ENCODE data around the gene ALDH1B1. TPM values are rescaled to one million over a fixed set of nuclear protein-coding genes. Genes with fewer than 3 reads are reported as not detected.

ALDH1B1 gene
- total RNA-seq = 13.5 TPM

DNA sequence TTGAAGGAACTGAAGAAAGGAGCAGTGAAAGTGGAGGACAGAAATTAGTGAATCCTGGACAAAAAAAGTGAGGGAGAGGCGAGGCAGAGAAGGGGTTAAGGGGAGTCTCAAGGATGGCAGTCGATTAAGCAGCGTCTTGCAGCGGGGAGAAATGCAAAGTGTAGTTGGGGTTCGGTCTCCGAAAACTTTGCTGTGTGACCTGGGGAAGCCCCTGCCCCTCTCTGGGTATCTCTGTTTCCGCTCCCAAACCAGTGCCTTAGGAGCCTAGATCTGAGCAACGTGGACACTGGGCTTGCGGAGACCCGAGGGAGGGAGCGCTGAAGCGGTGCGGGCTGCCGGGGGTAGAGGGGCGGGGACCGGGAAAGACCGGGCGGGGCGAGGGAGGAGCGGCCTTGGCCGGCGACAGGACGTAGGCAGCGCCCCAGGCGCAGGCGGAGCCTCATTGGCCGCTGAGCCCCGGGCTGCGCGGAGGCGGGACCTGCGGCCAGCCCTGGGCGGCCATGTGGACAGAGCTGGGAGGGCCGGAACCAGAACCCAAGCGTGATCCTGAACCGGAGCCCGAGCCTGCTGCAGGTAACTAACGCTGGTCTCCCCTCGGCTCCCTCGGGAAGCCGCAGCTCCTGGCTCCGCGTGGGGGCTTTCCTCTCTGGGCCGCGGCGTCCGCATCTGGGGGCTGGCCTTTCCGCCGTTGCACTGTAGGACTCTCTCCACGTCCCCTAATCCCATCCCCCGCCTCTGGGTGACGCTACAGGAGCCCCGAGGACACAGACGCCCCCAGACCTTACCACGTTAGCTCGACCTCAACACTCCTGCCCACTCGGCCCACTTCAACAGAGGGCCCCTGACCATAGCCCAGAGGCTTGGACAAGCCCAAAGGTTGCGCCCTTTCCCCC lies at the start of gene ALDH1B1:
Gene ALDH1B1 (plus strand): TSS at position 468 of the 893 bp plus-strand sequence. CDS start 3,047 bp downstream, outside the sequence.

DNA sequence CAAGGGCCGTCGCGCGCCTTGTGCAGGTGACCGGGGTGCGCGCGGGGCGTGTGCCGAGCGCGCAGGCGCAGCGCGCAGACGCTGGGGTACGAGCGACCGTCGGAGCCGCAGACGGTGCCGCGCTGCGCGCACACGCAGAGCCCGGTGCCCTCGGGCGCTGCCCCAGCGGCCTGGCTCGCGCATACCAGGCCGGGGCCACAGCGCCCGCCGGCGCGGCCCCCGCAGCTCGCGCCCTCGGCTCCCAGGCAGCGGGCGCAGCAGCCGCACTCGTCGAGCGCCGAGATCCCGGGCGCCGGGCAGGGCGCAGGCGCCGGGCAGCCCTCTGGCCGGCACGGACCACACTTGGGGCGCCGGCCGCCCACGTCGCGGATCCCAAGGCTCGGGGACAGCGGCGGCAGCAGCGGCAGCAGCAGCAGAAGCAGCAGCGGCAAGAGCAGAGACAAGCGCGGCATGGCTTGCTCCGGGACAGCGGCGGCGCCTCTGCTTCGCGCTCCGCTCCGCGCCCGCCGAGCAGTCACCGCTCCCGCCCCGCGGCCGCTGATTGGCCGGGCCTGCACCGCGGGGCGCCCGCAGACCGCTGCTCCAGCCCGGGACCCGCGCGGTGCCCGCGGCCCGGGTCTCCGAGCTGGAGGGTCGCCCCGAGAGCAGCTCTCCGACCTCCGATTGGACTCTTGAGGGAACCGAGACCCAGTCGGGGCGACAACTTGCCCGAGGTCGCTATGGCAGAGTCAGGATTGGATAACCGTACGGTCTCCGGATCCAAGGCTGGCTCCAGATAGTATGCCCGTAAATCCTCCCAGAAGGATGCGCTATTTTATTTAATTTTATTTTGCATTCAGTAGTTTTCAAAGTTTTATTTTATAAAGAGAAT lies 31.7 kb downstream of the ALDH1B1 start, which contains the start of gene IGFBPL1:
Gene IGFBPL1 (minus strand): TSS at position 482 of the 871 bp plus-strand sequence. CDS start 30 bp downstream, at position 452.

Other genes with a start within 250 kb of the ALDH1B1 start
- gene IGFBPL1, start 31.8 kb downstream of the ALDH1B1 start, total RNA-seq = 11.7 TPM
- 4.6 TPM for gene ANKRD18A, start 227.9 kb downstream of the ALDH1B1 start, total RNA-seq

Data from camera-type eye (tissue), 1 donor.